ENCODE data around the gene CRIP2.

DNA sequence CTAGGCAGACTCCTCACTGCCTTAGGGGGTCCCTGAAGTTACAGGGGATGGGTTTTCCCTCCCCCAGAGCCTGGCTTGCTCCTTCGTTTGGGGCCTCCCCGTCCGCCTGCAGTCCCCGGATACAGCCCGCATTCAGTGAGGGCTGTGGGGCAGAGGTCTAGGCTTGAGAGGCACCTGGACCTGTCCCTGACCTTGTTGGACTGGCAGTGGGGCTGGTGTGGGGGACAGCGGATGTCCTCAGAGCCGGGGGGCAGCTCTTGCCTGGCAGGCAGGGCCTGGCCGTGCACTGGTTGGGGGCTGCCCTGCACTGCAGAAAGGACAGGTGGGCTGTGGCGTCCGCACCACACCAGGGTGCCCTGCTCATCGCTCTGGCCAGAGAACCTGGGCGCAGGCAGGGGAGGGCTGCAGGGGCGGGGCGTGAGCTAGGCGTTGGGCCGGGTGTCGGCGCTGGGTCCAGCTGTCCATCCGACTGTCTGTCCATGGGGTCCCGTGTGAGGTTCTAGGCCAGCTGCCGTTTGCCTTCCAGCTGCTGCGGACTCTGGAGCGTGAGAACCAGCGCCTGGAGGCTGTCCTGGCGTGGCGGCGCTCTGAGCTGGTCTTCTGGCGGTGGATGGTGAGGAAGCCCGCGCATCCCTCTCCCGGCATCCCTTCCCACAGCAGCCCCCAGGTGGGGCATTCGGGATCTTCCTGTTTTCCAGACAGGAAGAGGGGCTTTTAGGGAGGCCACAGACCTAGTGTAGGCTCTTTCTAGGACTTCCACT lies 22.4 kb downstream of the CRIP2 start:
- TF ChIP-seq, protein P1, sequence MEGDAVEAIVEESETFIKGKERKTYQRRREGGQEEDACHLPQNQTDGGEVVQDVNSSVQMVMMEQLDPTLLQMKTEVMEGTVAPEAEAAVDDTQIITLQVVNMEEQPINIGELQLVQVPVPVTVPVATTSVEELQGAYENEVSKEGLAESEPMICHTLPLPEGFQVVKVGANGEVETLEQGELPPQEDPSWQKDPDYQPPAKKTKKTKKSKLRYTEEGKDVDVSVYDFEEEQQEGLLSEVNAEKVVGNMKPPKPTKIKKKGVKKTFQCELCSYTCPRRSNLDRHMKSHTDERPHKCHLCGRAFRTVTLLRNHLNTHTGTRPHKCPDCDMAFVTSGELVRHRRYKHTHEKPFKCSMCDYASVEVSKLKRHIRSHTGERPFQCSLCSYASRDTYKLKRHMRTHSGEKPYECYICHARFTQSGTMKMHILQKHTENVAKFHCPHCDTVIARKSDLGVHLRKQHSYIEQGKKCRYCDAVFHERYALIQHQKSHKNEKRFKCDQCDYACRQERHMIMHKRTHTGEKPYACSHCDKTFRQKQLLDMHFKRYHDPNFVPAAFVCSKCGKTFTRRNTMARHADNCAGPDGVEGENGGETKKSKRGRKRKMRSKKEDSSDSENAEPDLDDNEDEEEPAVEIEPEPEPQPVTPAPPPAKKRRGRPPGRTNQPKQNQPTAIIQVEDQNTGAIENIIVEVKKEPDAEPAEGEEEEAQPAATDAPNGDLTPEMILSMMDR (IDR thresholded peaks at IDR 0.05; ENCODE audit: low read depth, low read length, missing input control), result no peak
- TF ChIP-seq TAF1 (conservative IDR thresholded peaks at IDR 0.05) (no peak), YY1 (IDR thresholded peaks at IDR 0.05) (no peak), RAD21 (IDR thresholded peaks at IDR 0.05) (no peak)
- TF ChIP-seq, protein P2, sequence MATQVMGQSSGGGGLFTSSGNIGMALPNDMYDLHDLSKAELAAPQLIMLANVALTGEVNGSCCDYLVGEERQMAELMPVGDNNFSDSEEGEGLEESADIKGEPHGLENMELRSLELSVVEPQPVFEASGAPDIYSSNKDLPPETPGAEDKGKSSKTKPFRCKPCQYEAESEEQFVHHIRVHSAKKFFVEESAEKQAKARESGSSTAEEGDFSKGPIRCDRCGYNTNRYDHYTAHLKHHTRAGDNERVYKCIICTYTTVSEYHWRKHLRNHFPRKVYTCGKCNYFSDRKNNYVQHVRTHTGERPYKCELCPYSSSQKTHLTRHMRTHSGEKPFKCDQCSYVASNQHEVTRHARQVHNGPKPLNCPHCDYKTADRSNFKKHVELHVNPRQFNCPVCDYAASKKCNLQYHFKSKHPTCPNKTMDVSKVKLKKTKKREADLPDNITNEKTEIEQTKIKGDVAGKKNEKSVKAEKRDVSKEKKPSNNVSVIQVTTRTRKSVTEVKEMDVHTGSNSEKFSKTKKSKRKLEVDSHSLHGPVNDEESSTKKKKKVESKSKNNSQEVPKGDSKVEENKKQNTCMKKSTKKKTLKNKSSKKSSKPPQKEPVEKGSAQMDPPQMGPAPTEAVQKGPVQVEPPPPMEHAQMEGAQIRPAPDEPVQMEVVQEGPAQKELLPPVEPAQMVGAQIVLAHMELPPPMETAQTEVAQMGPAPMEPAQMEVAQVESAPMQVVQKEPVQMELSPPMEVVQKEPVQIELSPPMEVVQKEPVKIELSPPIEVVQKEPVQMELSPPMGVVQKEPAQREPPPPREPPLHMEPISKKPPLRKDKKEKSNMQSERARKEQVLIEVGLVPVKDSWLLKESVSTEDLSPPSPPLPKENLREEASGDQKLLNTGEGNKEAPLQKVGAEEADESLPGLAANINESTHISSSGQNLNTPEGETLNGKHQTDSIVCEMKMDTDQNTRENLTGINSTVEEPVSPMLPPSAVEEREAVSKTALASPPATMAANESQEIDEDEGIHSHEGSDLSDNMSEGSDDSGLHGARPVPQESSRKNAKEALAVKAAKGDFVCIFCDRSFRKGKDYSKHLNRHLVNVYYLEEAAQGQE (IDR thresholded peaks at IDR 0.05), result no peak
- TF ChIP-seq, protein P3, sequence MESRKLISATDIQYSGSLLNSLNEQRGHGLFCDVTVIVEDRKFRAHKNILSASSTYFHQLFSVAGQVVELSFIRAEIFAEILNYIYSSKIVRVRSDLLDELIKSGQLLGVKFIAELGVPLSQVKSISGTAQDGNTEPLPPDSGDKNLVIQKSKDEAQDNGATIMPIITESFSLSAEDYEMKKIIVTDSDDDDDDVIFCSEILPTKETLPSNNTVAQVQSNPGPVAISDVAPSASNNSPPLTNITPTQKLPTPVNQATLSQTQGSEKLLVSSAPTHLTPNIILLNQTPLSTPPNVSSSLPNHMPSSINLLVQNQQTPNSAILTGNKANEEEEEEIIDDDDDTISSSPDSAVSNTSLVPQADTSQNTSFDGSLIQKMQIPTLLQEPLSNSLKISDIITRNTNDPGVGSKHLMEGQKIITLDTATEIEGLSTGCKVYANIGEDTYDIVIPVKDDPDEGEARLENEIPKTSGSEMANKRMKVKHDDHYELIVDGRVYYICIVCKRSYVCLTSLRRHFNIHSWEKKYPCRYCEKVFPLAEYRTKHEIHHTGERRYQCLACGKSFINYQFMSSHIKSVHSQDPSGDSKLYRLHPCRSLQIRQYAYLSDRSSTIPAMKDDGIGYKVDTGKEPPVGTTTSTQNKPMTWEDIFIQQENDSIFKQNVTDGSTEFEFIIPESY (IDR thresholded peaks at IDR 0.05), result no peak

Data from liver (tissue), 3 donors.